ENCODE data around the gene CYB5A. TPM values are rescaled to one million over a fixed set of nuclear protein-coding genes. Genes with fewer than 3 reads are reported as not detected.
A peak's percentile ranks its signal among the peaks of the same experiment; 100 is the strongest.

Gene CYB5A
- polyA plus RNA-seq, 2 of the 4 experiments (the other 2 are of a cell fraction), result 132 to 267 TPM

DNA sequence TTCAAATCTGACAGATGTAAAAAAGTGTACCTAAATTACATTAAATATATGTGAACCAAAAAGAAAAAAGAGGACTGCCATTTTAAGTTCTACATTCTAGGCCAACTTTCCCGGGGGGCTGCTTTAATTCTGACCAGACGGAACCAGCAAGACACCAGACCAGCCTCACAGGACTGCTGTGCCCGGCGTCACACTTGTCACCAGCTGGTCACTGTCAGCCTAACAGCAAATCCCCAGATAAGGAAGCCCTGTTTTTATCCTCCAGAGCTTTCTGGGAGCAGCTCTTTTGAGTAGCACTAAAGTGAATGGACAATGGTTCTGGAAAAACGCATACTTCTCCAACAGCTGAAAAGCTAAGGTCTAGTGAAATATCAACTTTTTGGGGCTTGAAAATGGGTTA lies 35.6 kb downstream of the CYB5A start:
- no peak overlapping the region for H3K4me3 ChIP-seq
- H3K4me1 ChIP-seq, result peaks cover 37% of the 10 kb centered on the region
- POLR2A ChIA-PET, result no interaction called here
- no peak for TF ChIP-seq TP53 (CRISPR knock-in tag; IDR thresholded peaks at IDR 0.05)
- no peak for TF ChIP-seq RARB (CRISPR knock-in tag; IDR thresholded peaks at IDR 0.05)
- TF ChIP-seq ZNF302 (CRISPR knock-in tag; IDR thresholded peaks at IDR 0.05), result no peak
- TF ChIP-seq EHF (CRISPR knock-in tag; IDR thresholded peaks at IDR 0.05), result no peak
- TF ChIP-seq, protein P1, sequence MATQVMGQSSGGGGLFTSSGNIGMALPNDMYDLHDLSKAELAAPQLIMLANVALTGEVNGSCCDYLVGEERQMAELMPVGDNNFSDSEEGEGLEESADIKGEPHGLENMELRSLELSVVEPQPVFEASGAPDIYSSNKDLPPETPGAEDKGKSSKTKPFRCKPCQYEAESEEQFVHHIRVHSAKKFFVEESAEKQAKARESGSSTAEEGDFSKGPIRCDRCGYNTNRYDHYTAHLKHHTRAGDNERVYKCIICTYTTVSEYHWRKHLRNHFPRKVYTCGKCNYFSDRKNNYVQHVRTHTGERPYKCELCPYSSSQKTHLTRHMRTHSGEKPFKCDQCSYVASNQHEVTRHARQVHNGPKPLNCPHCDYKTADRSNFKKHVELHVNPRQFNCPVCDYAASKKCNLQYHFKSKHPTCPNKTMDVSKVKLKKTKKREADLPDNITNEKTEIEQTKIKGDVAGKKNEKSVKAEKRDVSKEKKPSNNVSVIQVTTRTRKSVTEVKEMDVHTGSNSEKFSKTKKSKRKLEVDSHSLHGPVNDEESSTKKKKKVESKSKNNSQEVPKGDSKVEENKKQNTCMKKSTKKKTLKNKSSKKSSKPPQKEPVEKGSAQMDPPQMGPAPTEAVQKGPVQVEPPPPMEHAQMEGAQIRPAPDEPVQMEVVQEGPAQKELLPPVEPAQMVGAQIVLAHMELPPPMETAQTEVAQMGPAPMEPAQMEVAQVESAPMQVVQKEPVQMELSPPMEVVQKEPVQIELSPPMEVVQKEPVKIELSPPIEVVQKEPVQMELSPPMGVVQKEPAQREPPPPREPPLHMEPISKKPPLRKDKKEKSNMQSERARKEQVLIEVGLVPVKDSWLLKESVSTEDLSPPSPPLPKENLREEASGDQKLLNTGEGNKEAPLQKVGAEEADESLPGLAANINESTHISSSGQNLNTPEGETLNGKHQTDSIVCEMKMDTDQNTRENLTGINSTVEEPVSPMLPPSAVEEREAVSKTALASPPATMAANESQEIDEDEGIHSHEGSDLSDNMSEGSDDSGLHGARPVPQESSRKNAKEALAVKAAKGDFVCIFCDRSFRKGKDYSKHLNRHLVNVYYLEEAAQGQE (IDR thresholded peaks at IDR 0.05), result no peak
- TF ChIP-seq CBX8 (IDR thresholded peaks at IDR 0.05), result no peak
- TF ChIP-seq KDM1A (IDR thresholded peaks at IDR 0.05; ENCODE audit: low read depth), result no peak
- TF ChIP-seq POLR2AphosphoS2 (conservative IDR thresholded peaks at IDR 0.05; ENCODE audit: low read length), result no peak
- no peak for TF ChIP-seq POLR2A (IDR thresholded peaks at IDR 0.05; ENCODE audit: low read length)
- FAIRE-seq (no peak), ATAC-seq (no peak), DNase-seq (ENCODE audit: low read depth in 1 of 2, low spot score in 1 of 2) (no peak)
- WGBS (ENCODE audit: missing lambda C conversion rate), result 86% methylated on average over 5 of the region's 5 CpGs
- H3K9me3 ChIP-seq, result no peaks in the 10 kb centered on the region
- peak overlapping the region in 1 of 2 experiments; percentile 59; a peak in 3 of 6 replicates for H3K27ac ChIP-seq
- CTCF ChIA-PET, result no interaction called here
- no peak overlapping the region for H3K4me2 ChIP-seq

DNA sequence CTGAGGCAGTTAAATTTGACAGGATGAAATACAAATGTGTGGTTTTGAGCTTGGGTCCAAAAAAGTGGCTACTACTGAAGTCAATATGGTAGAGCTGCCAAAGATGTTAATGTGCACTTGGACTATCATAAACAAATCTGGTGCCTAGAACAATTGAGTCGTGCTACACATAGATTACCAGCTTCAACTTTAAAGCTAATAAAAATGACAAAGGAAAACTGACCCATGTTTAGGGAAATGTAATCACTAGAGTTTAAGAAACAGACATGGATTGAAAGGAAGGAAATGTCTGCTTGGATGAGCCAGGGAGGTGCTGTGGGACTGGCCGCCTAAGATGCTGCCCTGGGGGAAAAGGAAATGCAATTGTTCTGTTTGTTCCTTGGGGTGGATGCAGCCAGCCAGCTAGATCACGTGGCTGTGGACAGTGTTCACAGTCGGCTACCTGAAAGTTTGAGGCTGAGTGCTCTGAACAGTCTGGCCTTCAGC lies 36.6 kb downstream of the CYB5A start:
- ATAC-seq (no peak), FAIRE-seq (no peak), DNase-seq (ENCODE audit: low read depth in 1 of 2, low spot score in 1 of 2) (no peak)
- H3K4me2 ChIP-seq, result peak overlapping the region; percentile 32
- H3K4me1 ChIP-seq, result peaks cover 47% of the 10 kb centered on the region
- TF ChIP-seq ESRRA (IDR thresholded peaks at IDR 0.05; ENCODE audit: borderline replicate concordance, low read length) (no peak), HOXA7 (CRISPR knock-in tag; IDR thresholded peaks at IDR 0.05) (no peak)
- TF ChIP-seq, protein P2, sequence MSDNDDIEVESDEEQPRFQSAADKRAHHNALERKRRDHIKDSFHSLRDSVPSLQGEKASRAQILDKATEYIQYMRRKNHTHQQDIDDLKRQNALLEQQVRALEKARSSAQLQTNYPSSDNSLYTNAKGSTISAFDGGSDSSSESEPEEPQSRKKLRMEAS (IDR thresholded peaks at IDR 0.05), result 0 out of 2 replicates have a peak, but pooled peaks have one; percentile 22
- H3K4me3 ChIP-seq, result no peak overlapping the region
- peak overlapping the region; percentile 50 to 80 for H3K27ac ChIP-seq
- WGBS (ENCODE audit: missing lambda C conversion rate), result 41% methylated on average over 4 of the region's 4 CpGs
- H3K9me3 ChIP-seq, result no peaks in the 10 kb centered on the region
- POLR2A ChIA-PET, result no interaction called here
- CTCF ChIA-PET, result no interaction called here

DNA sequence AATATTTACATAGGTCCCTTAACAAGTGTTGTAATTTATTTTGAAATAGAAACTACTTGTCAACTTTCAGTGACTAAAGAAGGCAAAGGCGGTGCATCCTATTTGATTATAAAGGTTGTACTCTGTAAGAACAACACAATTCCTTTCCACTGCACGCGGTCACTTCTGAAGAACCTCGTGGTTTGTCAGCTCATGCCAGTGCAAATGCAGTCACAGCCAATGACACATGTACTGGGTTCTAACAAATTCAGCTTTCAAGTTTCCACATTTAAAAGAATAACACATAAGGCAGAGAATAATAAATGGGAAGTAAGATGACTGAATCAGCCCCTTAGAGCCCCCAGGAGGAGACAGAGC lies 39.7 kb downstream of the CYB5A start:
- peak overlapping the region; percentile 87 to 92 for H3K27ac ChIP-seq
- TF ChIP-seq NR3C1 (IDR thresholded peaks at IDR 0.05) (no peak), BHLHE40 (IDR thresholded peaks at IDR 0.05; ENCODE audit: low read depth, low read length) (no peak), ZC3H11A (IDR thresholded peaks at IDR 0.05) (no peak), CHD4 (IDR thresholded peaks at IDR 0.05; ENCODE audit: borderline replicate concordance) (no peak)
- H3K4me3 ChIP-seq, result no peak overlapping the region
- FAIRE-seq (no peak), DNase-seq (ENCODE audit: low read depth in 1 of 2, low spot score in 1 of 2) (peak in 1 of 2 experiments; percentile 20), ATAC-seq (no peak)
- CTCF ChIA-PET, result interaction anchor here (1.2 to 2.7 kb wide), 2 partner anchors 10 to 45 kb away, joined by 3 to 8 read pairs; no protein-coding TSS in a partner anchor
- H3K4me2 ChIP-seq, result peak overlapping the region; percentile 58
- WGBS (ENCODE audit: missing lambda C conversion rate), result 58% methylated on average over 4 of the region's 4 CpGs
- H3K4me1 ChIP-seq, result peaks cover 69% of the 10 kb centered on the region
- H3K9me3 ChIP-seq, result no peaks in the 10 kb centered on the region
- POLR2A ChIA-PET, result no interaction called here

DNA sequence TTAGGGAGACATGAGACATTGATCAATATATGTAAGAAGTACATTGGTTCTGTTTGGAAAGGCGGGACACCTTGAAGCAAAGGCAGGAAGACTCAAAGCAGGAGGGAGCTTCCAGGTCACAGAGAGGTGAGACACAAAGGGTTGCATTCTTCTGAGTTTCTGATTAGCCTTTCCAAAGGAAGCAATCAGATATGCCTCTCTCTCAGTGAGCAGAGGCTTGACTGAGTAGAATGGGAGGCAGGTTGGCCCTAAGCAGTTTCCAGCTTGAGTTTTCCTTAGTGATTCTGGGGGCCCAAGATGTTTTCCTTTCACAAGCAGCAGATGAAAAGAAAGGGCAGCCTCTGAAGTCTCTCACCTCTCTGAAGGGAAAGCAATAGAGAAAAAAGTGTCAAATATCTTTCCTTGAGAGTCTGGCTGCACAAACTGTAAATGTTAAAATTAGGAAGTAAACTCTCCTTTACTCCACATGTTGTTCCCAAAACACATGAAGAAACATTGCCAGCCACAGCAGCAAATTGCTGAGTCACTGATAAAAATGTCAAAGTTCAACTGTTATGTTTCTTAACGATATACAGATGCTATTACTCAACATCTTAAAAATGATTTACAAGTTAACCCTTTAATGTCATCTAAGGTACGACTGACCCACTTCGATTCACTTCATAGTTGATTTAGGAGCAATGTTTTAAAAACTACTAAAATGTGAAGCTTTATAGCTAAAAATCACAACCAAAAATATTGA lies 40.3 kb downstream of the CYB5A start:
- ChIA-PET CTCF (interaction anchor here (1.2 to 2.7 kb wide), 2 partner anchors 10 to 45 kb away, joined by 3 to 8 read pairs; no protein-coding TSS in a partner anchor), POLR2A (no interaction called here)
- peaks cover 69% of the 10 kb centered on the region for H3K4me1 ChIP-seq
- FAIRE-seq (no peak), DNase-seq (ENCODE audit: low read depth in 1 of 2, low spot score in 1 of 2) (peak; percentile 41 to 77), ATAC-seq (peak in 1 of 2 experiments; percentile 45; a peak in 3 of 6 replicates)
- H3K4me2 ChIP-seq, result peak overlapping the region; percentile 58
- H3K9me3 ChIP-seq, result no peaks in the 10 kb centered on the region
- no peak overlapping the region for H3K4me3 ChIP-seq
- H3K27ac ChIP-seq, result peak overlapping the region; percentile 87 to 92
- WGBS (ENCODE audit: missing lambda C conversion rate), result 16% methylated on average over 4 of the region's 4 CpGs
- TF ChIP-seq POLR2A (IDR thresholded peaks at IDR 0.05; ENCODE audit: low read length) (no peak), RFX5 (IDR thresholded peaks at IDR 0.05) (no peak), FOSL2 (IDR thresholded peaks at IDR 0.05) (0 out of 2 replicates have a peak, but pooled peaks have one; percentile 12), FOSL2 (CRISPR knock-in tag; IDR thresholded peaks at IDR 0.05) (peak; percentile 77), JUNB (IDR thresholded peaks at IDR 0.05) (peak; percentile 51; the same call in 1 of the 2 replicates), TFCP2L1 (CRISPR knock-in tag; IDR thresholded peaks at IDR 0.05) (no peak), KDM1A (IDR thresholded peaks at IDR 0.05; ENCODE audit: low read depth) (no peak), GATA3 (IDR thresholded peaks at IDR 0.05; ENCODE audit: borderline replicate concordance) (peak; percentile 42; the same call in 1 of the 2 replicates), CEBPB (IDR thresholded peaks at IDR 0.05) (peak; percentile 77 to 92), HOXB5 (CRISPR knock-in tag; IDR thresholded peaks at IDR 0.05) (0 out of 2 replicates have a peak, but pooled peaks have one; percentile 29), NFE2L2 (conservative IDR thresholded peaks at IDR 0.05; ENCODE audit: low read length) (peak; percentile 98), MAFK (IDR thresholded peaks at IDR 0.05; ENCODE audit: partially characterized antibody) (peak; percentile 100), RCOR1 (IDR thresholded peaks at IDR 0.05; ENCODE audit: low read depth, low read length) (no peak), JUN (IDR thresholded peaks at IDR 0.05) (peak in 1 of 2 experiments; percentile 59; a peak in 2 of 5 replicates)
- TF ChIP-seq, protein P3, sequence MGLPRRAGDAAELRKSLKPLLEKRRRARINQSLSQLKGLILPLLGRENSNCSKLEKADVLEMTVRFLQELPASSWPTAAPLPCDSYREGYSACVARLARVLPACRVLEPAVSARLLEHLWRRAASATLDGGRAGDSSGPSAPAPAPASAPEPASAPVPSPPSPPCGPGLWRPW (IDR thresholded peaks at IDR 0.05), result peak; percentile 42; the same call in 1 of the 2 replicates
- TF ChIP-seq, protein P2 (IDR thresholded peaks at IDR 0.05), result peak; percentile 41; the same call in 1 of the 2 replicates
